GM19043 (cell line): Measurements from ENCODE around the gene KRTAP21-3.

Experiments
- ATAC-seq: cut with Tn5 transposase; IDR thresholded peaks from one replicate; pipeline ENCODE4 v1.9.1; 2021; ENCODE audit warnings: low read depth; ENCODE audit not compliant: unreplicated experiment

KRTAP21-3 gene

GRCh38 chr21:30668776-30669175 lies 49.8 kb downstream of the KRTAP21-3 start:
- no peak for ATAC-seq
